Measurements from ENCODE around the gene STAB1. TPM values are rescaled to one million over a fixed set of nuclear protein-coding genes. Genes with fewer than 3 reads are reported as not detected.

The STAB1 gene
- total and polyA plus RNA-seq, 7 donors, result 15.9 to 47.5 (median 29.0) TPM

DNA sequence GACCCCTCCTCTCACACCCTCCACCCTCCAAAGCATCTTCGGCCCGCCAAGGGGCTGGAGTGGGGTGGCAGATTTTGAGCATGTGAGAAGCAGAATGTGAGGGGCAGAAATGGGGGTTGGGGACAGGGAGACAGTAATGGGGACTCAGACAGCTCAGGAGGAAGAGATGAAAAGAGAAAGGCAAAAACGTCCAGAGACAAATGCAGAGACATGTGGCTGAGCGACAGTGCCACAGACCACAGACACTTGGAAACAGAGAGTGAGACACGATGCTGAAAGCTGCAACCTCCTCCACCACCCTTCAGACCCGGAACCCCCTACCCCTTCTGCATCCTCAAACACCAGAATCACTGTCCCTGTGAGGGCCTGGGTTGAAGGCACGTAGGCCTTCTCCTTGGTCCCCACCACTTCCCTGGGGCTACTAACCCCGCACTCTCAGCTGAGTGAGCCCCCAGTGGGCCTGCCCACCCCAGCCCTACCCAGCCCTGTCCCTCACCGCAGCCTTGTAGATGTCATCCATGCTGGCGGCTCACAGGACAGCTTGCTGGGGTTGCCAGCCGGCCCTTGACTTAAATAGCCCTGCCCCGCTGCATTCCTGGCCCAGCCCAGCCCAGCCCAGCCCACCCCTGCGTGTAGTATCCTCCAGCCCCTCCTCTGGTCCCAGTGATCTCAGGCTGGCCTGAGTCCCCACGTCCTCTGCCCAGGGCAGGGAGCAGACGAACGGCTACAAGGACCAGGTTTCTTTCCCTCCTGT, 41.5 kb upstream of the STAB1 start, which contains the start of gene TNNC1:
TNNC1 (minus strand) TSS at position 546 of the 754 bp plus-strand sequence; CDS start at position 520, 26 bp downstream.
- TF ChIP-seq, protein P1, sequence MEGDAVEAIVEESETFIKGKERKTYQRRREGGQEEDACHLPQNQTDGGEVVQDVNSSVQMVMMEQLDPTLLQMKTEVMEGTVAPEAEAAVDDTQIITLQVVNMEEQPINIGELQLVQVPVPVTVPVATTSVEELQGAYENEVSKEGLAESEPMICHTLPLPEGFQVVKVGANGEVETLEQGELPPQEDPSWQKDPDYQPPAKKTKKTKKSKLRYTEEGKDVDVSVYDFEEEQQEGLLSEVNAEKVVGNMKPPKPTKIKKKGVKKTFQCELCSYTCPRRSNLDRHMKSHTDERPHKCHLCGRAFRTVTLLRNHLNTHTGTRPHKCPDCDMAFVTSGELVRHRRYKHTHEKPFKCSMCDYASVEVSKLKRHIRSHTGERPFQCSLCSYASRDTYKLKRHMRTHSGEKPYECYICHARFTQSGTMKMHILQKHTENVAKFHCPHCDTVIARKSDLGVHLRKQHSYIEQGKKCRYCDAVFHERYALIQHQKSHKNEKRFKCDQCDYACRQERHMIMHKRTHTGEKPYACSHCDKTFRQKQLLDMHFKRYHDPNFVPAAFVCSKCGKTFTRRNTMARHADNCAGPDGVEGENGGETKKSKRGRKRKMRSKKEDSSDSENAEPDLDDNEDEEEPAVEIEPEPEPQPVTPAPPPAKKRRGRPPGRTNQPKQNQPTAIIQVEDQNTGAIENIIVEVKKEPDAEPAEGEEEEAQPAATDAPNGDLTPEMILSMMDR (IDR thresholded peaks at IDR 0.05), result no peak
- Histone ChIP-seq H3K4me3 (peak within 1 kb of the TSS; percentile 73), H3K9me3 (no peaks in the 10 kb centered on the region), H3K4me1 (peaks cover 40% of the 10 kb centered on the region), H3K27me3 (ENCODE audit: insufficient read depth in 3 of 3, low read length in 2 of 3) (no peaks in the 10 kb centered on the region), H3K27ac (peak within 1 kb of the TSS; percentile 90), H3K36me3 (ENCODE audit: insufficient read depth in 1 of 2, low read depth in 1 of 2) (peaks cover 5 to 14% of the 10 kb centered on the region in 2 donors)
- intact Hi-C loops (cut with DNase I), result no loop called here
- peak; percentile 59 to 86 for DNase-seq
- peak; percentile 38 to 59 (median 50) for ATAC-seq
- 39 to 47% (median 44%) methylated on average over 16 of the region's 16 CpGs for WGBS, 3 donors

DNA sequence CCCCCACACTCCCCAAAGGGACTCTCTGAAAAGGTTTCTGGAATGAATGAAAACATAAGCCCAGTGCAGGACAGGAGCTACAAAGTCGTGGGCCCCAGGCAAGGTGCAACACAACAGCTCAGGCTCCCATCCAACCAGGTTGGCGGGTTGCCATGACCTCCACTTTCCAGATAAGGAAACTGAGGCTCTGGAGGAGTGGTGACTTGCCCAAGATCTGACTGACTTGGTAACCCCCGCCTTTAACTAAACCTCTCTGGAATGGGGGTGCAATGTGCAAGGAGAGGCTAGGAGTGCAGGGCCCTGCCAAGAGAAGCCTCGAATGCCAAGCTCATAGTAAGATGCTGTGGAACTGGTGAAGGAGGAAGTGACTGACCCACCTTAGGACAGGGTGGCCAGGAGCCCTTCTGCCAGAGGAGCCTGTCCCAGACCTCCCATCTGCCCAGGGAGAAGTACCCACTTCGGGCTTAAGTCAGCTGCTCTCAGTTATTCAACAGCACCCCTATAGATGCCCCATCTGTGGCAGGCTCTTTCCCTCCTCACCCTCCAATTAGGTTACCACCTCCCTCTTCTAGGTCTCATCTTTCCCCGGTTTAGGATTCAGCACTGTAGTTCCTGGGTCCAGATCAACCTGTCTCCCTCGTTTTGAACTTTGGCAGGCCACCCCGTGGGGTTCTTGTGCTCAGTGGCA, 40.7 kb upstream of the STAB1 start:
- peak overlapping the region; percentile 73 for H3K4me3 ChIP-seq
- ATAC-seq (no peak), DNase-seq (peak in 1 of 2 donors; percentile 73)
- H3K27ac ChIP-seq, result peak overlapping the region; percentile 90
- peaks cover 40% of the 10 kb centered on the region for H3K4me1 ChIP-seq
- H3K27me3 ChIP-seq (ENCODE audit: insufficient read depth in 3 of 3, low read length in 2 of 3), result no peaks in the 10 kb centered on the region
- intact Hi-C loops (cut with DNase I), result no loop called here
- WGBS, 3 donors, result 34 to 38% (median 35%) methylated on average over 8 of the region's 8 CpGs
- H3K9me3 ChIP-seq, result no peaks in the 10 kb centered on the region
- TF ChIP-seq, protein P1 (IDR thresholded peaks at IDR 0.05), result no peak
- peaks cover 11 to 21% of the 10 kb centered on the region in 2 donors for H3K36me3 ChIP-seq (ENCODE audit: insufficient read depth in 1 of 2, low read depth in 1 of 2)

- Histone ChIP-seq H3K4me3 (peak overlapping the region; percentile 73), H3K27ac (peak overlapping the region; percentile 90), H3K9me3 (no peaks in the 10 kb centered on the region), H3K27me3 (ENCODE audit: insufficient read depth in 3 of 3, low read length in 2 of 3) (no peaks in the 10 kb centered on the region), H3K4me1 (peaks cover 38% of the 10 kb centered on the region), H3K36me3 (ENCODE audit: insufficient read depth in 1 of 2, low read depth in 1 of 2) (peaks cover 11 to 26% of the 10 kb centered on the region in 2 donors)
- ATAC-seq, result peak in 1 of 4 donors; percentile 0
- intact Hi-C loops (cut with DNase I), result loop anchor here in 1 of 2 donors (5.0 kb wide), 1 partner anchor 232 kb away; the partner anchor contains the start of genes GNL3 and PBRM1
- TF ChIP-seq, protein P1 (IDR thresholded peaks at IDR 0.05), result no peak
- 12 to 34% (median 20%) methylated on average over 11 of the region's 11 CpGs for WGBS, 3 donors
- DNase-seq, result no peak
Measured at GRCh38 chr3:52454938-52455282, 40.2 kb upstream of the STAB1 start.

GRCh38 chr3:52455283-52456168, 39.6 kb upstream of the STAB1 start, which contains the start of gene NISCH:
TSS of gene NISCH (plus strand) at chr3:52455604. CDS start at chr3:52455642, 38 bp downstream.
- peak; percentile 94 to 96 for DNase-seq
- no peaks in the 10 kb centered on the region for H3K27me3 ChIP-seq (ENCODE audit: insufficient read depth in 3 of 3, low read length in 2 of 3)
- peaks cover 11 to 32% of the 10 kb centered on the region in 2 donors for H3K36me3 ChIP-seq (ENCODE audit: insufficient read depth in 1 of 2, low read depth in 1 of 2)
- H3K27ac ChIP-seq, result peak within 1 kb of the TSS; percentile 90
- no peaks in the 10 kb centered on the region for H3K9me3 ChIP-seq
- peak within 1 kb of the TSS; percentile 73 for H3K4me3 ChIP-seq
- peak; percentile 59 to 70 (median 63) for ATAC-seq
- intact Hi-C loops (cut with DNase I), result loop anchor here in 1 of 2 donors (1.0 to 5.0 kb wide), 2 partner anchors 15 to 232 kb away; partner anchors contain the start of genes GNL3 and PBRM1
- WGBS, 3 donors, result 0 to 1% (median 1%) methylated on average over 37 to 85 of the region's 86 CpGs
- H3K4me1 ChIP-seq, result peaks cover 36% of the 10 kb centered on the region
- TF ChIP-seq, protein P1 (IDR thresholded peaks at IDR 0.05), result no peak

All from psoas muscle (tissue), 8 donors.